ENCODE measurements around the gene NRARP. TPM values are rescaled to one million over a fixed set of nuclear protein-coding genes. Genes with fewer than 3 reads are reported as not detected.

NRARP gene
- polyA plus RNA-seq, 1 experiment: 0.22 TPM

- ChIA-PET CTCF (no interaction called here), POLR2A (no interaction called here)
- Histone ChIP-seq H3K4me3 (ENCODE audit: low read depth, low read length) (no peak overlapping the region), H3K27me3 (ENCODE audit: control insufficient read depth, insufficient read depth, low read length) (no peaks in the 10 kb centered on the region), H3K27ac (ENCODE audit: low read depth, low read length) (no peak overlapping the region), H3K9me3 (ENCODE audit: control insufficient read depth, insufficient read depth, low read length) (peaks cover 9% of the 10 kb centered on the region; the same call in 1 of the 2 replicates)
- TF ChIP-seq, protein P1, sequence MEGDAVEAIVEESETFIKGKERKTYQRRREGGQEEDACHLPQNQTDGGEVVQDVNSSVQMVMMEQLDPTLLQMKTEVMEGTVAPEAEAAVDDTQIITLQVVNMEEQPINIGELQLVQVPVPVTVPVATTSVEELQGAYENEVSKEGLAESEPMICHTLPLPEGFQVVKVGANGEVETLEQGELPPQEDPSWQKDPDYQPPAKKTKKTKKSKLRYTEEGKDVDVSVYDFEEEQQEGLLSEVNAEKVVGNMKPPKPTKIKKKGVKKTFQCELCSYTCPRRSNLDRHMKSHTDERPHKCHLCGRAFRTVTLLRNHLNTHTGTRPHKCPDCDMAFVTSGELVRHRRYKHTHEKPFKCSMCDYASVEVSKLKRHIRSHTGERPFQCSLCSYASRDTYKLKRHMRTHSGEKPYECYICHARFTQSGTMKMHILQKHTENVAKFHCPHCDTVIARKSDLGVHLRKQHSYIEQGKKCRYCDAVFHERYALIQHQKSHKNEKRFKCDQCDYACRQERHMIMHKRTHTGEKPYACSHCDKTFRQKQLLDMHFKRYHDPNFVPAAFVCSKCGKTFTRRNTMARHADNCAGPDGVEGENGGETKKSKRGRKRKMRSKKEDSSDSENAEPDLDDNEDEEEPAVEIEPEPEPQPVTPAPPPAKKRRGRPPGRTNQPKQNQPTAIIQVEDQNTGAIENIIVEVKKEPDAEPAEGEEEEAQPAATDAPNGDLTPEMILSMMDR (IDR thresholded peaks at IDR 0.05; ENCODE audit: low read depth, low read length): no peak
- no peak for DNase-seq (ENCODE audit: low read depth, low spot score)
Observed at GRCh38 chr9:137317718-137318511, 15.8 kb upstream of the NRARP start.

DNA sequence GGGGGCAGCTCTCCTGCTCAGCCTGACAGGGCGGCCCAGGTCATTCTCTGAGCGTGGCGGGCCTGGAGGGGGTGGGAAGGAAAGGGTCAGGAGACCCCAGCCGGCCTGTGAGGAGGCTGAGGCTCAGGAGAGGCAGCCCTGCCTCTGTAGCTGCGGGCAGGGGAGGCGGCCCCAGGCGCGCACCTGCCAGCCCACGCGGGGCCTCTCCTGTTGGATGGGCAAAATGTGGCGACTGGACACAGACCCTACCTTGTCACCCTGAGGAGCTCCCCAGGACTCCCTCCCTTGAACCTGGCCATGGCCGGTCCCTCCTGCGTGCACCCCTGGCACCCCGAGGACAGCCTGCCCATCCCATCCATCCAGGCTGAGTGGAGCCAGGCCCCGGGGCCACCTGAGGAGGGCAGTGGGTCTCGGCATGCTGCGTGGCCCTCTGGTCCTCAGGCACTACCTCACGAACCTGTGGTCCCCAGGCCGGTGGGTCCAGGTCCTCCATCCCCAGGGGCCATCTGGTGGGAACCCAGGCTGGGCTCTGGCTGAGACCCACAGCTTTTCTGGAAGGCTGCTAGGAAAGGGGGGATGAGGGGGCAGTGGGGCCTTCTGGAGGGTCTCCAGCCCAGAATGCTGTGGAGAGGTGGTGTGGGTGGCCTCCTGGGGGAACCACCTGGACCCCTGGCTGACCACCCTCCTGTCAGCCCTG lies 15.1 kb upstream of the NRARP start:
- H3K4me3 ChIP-seq (ENCODE audit: low read depth, low read length): no peak overlapping the region
- peaks cover 4% of the 10 kb centered on the region; the same call in 1 of the 2 replicates for H3K9me3 ChIP-seq (ENCODE audit: control insufficient read depth, insufficient read depth, low read length)
- TF ChIP-seq, protein P1 (IDR thresholded peaks at IDR 0.05; ENCODE audit: low read depth, low read length): no peak
- ChIA-PET POLR2A (interaction anchor here (0.8 kb wide), 1 partner anchor 76 kb away, joined by 3 read pairs; the partner anchor contains the start of gene TUBB4B), CTCF (no interaction called here)
- no peak overlapping the region for H3K27ac ChIP-seq (ENCODE audit: low read depth, low read length)
- no peaks in the 10 kb centered on the region for H3K27me3 ChIP-seq (ENCODE audit: control insufficient read depth, insufficient read depth, low read length)
- DNase-seq (ENCODE audit: low read depth, low spot score): no peak

DNA sequence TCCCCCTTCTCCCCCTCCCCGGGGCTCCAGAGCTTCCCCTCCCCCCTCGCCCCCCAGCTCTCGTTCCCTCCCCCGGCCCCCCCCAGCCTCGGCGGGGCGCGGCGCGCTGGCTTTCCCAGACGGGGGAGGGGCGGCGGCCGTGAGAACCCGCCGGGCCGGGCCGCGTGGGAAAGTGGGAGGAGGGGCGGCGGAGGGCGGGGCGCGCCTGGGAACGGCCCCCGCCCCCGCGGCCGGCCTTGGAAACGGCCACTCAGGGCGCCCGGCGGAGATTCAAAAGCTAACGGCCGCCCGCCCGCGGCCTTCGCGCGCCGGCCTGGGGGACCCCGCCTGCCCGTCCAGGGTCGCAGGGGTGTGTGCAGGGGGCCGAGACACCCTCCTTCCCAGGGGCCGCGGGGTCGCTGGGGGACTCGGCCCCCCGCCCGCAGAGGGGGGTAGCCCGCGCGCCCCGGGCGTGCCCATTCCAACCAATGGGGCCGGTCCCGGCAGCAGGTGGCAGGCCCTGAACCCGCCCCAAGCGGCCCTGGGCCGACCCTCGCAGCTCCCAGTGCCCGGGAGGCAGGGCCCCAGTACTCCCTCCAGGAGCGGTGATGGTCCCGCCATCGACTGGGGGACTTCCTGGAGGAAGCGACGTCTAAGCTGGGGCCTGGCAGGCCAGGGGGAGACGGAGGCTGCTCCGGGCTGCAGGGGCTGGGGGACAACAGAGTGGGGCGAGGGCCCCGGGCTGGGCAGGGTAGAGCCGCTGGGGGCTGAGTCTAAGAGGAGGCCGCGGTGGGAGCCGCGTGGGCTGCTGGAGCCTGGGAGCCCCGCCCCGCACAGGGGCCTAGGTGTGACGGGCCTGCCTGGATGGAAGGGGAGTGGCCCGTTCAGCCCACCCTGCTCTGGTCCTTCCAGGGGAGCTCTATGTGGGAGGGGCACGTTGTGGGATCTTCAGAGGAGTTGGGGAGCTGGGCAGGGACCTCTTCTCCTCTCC lies 14.2 kb upstream of the NRARP start:
- Histone ChIP-seq H3K27ac (ENCODE audit: low read depth, low read length) (no peak overlapping the region), H3K4me3 (ENCODE audit: low read depth, low read length) (no peak overlapping the region), H3K27me3 (ENCODE audit: control insufficient read depth, insufficient read depth, low read length) (no peaks in the 10 kb centered on the region), H3K9me3 (ENCODE audit: control insufficient read depth, insufficient read depth, low read length) (no peaks in the 10 kb centered on the region; the same call in 1 of the 2 replicates)
- POLR2A ChIA-PET: interaction anchor here (0.8 kb wide), 1 partner anchor 75 kb away, joined by 3 read pairs; the partner anchor contains the start of gene TUBB4B
- TF ChIP-seq, protein P1 (IDR thresholded peaks at IDR 0.05; ENCODE audit: low read depth, low read length): no peak
- DNase-seq (ENCODE audit: low read depth, low spot score): no peak
- CTCF ChIA-PET: interaction anchor here (0.6 kb wide), 1 partner anchor 14 kb away, joined by 3 read pairs; the partner anchor contains the start of gene NRARP

DNA sequence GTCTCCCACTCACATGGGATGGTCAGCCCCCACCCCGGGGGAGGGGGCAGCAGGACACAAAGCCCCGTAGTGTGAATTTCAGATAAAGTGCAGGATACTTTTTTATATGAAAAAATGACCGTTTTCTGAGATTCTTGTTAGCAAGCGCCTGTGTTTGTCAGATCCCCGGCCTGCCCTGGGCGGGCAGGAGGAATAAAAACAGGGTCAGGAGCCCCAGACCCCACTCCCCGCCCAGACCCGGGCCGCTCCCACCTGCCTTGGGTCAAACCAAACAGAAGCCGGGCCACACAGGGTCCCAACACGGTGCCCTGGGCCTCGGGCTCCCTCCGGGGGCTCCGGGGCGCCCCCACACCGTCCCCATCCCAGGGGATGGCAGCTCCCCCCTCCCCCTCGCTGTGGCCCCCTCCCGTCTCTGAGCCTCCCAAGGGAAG lies 13.5 kb upstream of the NRARP start:
- Histone ChIP-seq H3K27ac (ENCODE audit: low read depth, low read length) (no peak overlapping the region), H3K4me3 (ENCODE audit: low read depth, low read length) (no peak overlapping the region), H3K9me3 (ENCODE audit: control insufficient read depth, insufficient read depth, low read length) (no peaks in the 10 kb centered on the region), H3K27me3 (ENCODE audit: control insufficient read depth, insufficient read depth, low read length) (no peaks in the 10 kb centered on the region)
- TF ChIP-seq, protein P1 (IDR thresholded peaks at IDR 0.05; ENCODE audit: low read depth, low read length): no peak
- CTCF ChIA-PET: interaction anchor here (0.6 kb wide), 1 partner anchor 13 kb away, joined by 3 read pairs; the partner anchor contains the start of gene NRARP
- POLR2A ChIA-PET: no interaction called here
- DNase-seq (ENCODE audit: low read depth, low spot score): no peak

Data from AG04450 (cell line).